MCF 10A (cell line): Measurements from ENCODE around the gene ANKH. TPM values are rescaled to one million over a fixed set of nuclear protein-coding genes. Genes with fewer than 3 reads are reported as not detected.

Experiments used
- BruUV-seq: library from RNA; stranded (reverse); fragments of 400-500 nt; replicated peaks from 2 replicates; lab custom pipeline; 2021; lab: Mats Ljungman, UMichigan
- CTCF ChIA-PET: fragments of 300-600 bp; sonication (Branson Sonifier 250); formaldehyde crosslinking; extraction: SDS; loops from one replicate; lab custom pipeline; 2021; ENCODE audit warnings: antibody characterized with exemption, inconsistent platforms; lab: Yijun Ruan, JAX
- POLR2A ChIA-PET: fragments of 300-600, 350-650 bp; sonication (Branson Sonifier 250); formaldehyde crosslinking; extraction: SDS; loops from one replicate; lab custom pipeline; 2020; ENCODE audit warnings: antibody characterized with exemption, inconsistent platforms; lab: Yijun Ruan, JAX
- DNase-seq: peaks from one replicate; pipeline ENCODE4 v3.0.0-alpha.2; 2018; ENCODE audit not compliant: unreplicated experiment
- H3K27ac Mint-ChIP-seq: one replicate; pipeline ENCODE4 v1.8.0; 2022; ENCODE audit warnings: mild to moderate bottlenecking, low read depth, mixed read lengths; ENCODE audit not compliant: unreplicated experiment
- H3K27me3 Mint-ChIP-seq: one replicate; pipeline ENCODE4 v1.8.0; 2022; ENCODE audit warnings: mixed read lengths; ENCODE audit not compliant: insufficient read depth, unreplicated experiment
- H3K36me3 Mint-ChIP-seq: one replicate; pipeline ENCODE4 v1.8.0; 2022; ENCODE audit warnings: mild to moderate bottlenecking, moderate library complexity, mixed read lengths; ENCODE audit not compliant: insufficient read depth, unreplicated experiment
- H3K4me1 Mint-ChIP-seq: one replicate; pipeline ENCODE4 v1.8.0; 2022; ENCODE audit warnings: mixed read lengths; ENCODE audit not compliant: insufficient read depth, unreplicated experiment
- H3K4me3 Mint-ChIP-seq: one replicate; pipeline ENCODE4 v1.8.0; 2022; ENCODE audit warnings: mild to moderate bottlenecking, moderate library complexity, mixed read lengths; ENCODE audit not compliant: unreplicated experiment
- H3K9me3 Mint-ChIP-seq: one replicate; pipeline ENCODE4 v1.8.0; 2022; ENCODE audit warnings: mixed read lengths; ENCODE audit not compliant: unreplicated experiment
- CTCF ChIP-seq: fragments of 200-600 bp; IDR thresholded peaks from one replicate; pipeline ENCODE4 v1.8.0; 2022; ENCODE audit warnings: antibody characterized with exemption, mild to moderate bottlenecking; ENCODE audit not compliant: unreplicated experiment
- intact Hi-C: fragments of 100-400 bp; cut with micrococcal nuclease; formaldehyde crosslinking; loops from 2 replicates; pipeline ENCODE4 v1.14.1; 2022
- total RNA-seq: library from RNA; stranded (reverse); gene quantifications from 2 replicates; pipeline ENCODE4 v1.2.3, GENCODE V29; 2022

Gene ANKH
- total RNA-seq, 1 experiment from 2014 or later, result 65.7 TPM

GRCh38 chr5:14895301-14895700 is 23.7 kb upstream of the ANKH start:
- no peaks in the 10 kb centered on the region for H3K27me3 Mint-ChIP-seq
- CTCF ChIA-PET, result interaction anchor here (0.6 kb wide), 1 partner anchor 13 kb away, joined by 3 read pairs; no protein-coding TSS in a partner anchor
- no peak for DNase-seq
- H3K4me3 Mint-ChIP-seq, result no peak overlapping the region
- POLR2A ChIA-PET, result no interaction called here
- H3K36me3 Mint-ChIP-seq, result no peaks in the 10 kb centered on the region
- no TSS peak for BruUV-seq
- TF ChIP-seq CTCF, result no peak
- no peak overlapping the region for H3K27ac Mint-ChIP-seq
- H3K9me3 Mint-ChIP-seq, result no peaks in the 10 kb centered on the region
- intact Hi-C loops, result no loop called here
- H3K4me1 Mint-ChIP-seq, result no peaks in the 10 kb centered on the region

- H3K9me3 Mint-ChIP-seq, result no peaks in the 10 kb centered on the region
- H3K27me3 Mint-ChIP-seq, result no peaks in the 10 kb centered on the region
- BruUV-seq, result no TSS peak
- intact Hi-C loops, result no loop called here
- no peaks in the 10 kb centered on the region for H3K36me3 Mint-ChIP-seq
- H3K4me3 Mint-ChIP-seq, result no peak overlapping the region
- no peak overlapping the region for H3K27ac Mint-ChIP-seq
- ChIA-PET CTCF (interaction anchor here (0.6 kb wide), 1 partner anchor 12 kb away, joined by 3 read pairs; no protein-coding TSS in a partner anchor), POLR2A (no interaction called here)
- H3K4me1 Mint-ChIP-seq, result no peaks in the 10 kb centered on the region
- DNase-seq, result no peak
- TF ChIP-seq CTCF, result no peak
Measured at GRCh38 chr5:14894748-14895147, 23.2 kb upstream of the ANKH start.

- ChIA-PET CTCF (no interaction called here), POLR2A (no interaction called here)
- Mint-ChIP-seq H3K27ac (no peak overlapping the region), H3K36me3 (no peaks in the 10 kb centered on the region), H3K27me3 (no peaks in the 10 kb centered on the region), H3K4me1 (no peaks in the 10 kb centered on the region), H3K9me3 (no peaks in the 10 kb centered on the region), H3K4me3 (no peak overlapping the region)
- BruUV-seq, result no TSS peak
- TF ChIP-seq CTCF, result no peak
- intact Hi-C loops, result no loop called here
- no peak for DNase-seq
Measured at GRCh38 chr5:14893381-14893780, 21.8 kb upstream of the ANKH start.

GRCh38 chr5:14890846-14891245 is 19.3 kb upstream of the ANKH start:
- H3K36me3 Mint-ChIP-seq, result no peaks in the 10 kb centered on the region
- H3K27ac Mint-ChIP-seq, result no peak overlapping the region
- H3K4me1 Mint-ChIP-seq, result no peaks in the 10 kb centered on the region
- ChIA-PET CTCF (interaction anchor here (0.6 kb wide), 1 partner anchor 23 kb away, joined by 3 read pairs; no protein-coding TSS in a partner anchor), POLR2A (interaction anchor here (0.5 kb wide), 1 partner anchor 14 kb away, joined by 3 read pairs; no protein-coding TSS in a partner anchor)
- intact Hi-C loops, result no loop called here
- H3K27me3 Mint-ChIP-seq, result no peaks in the 10 kb centered on the region
- H3K9me3 Mint-ChIP-seq, result no peaks in the 10 kb centered on the region
- DNase-seq, result peak; percentile 51
- BruUV-seq, result no TSS peak
- no peak for TF ChIP-seq CTCF
- H3K4me3 Mint-ChIP-seq, result no peak overlapping the region
